RWPE2 (cell line): ENCODE measurements around the gene FNDC10.

Experiments
- ATAC-seq: fragments of 200-7000 bp; cut with Tn5 transposase; 3 replicates; pipeline ENCODE4 v1.9.1; 2021; ENCODE audit warnings: low read depth
- DNase-seq: peaks from one replicate; pipeline ENCODE4 v3.0.0-alpha.2; 2020; ENCODE audit warnings: low spot score
- H3K27ac ChIP-seq: fragments of 450-650 bp; 2 replicates; pipeline ENCODE4 v1.5.1; 2017; ENCODE audit warnings: mild to moderate bottlenecking; ENCODE audit not compliant: poor library complexity, severe bottlenecking
- H3K27me3 ChIP-seq: fragments of 250-450 bp; sonication (Bioruptor Pico); 2 replicates; pipeline ENCODE4 v1.5.1; 2021; ENCODE audit warnings: mild to moderate bottlenecking, moderate library complexity; ENCODE audit not compliant: insufficient read depth, poor library complexity, severe bottlenecking
- H3K36me3 ChIP-seq: fragments of 250-450 bp; sonication (Bioruptor Pico); 2 replicates; pipeline ENCODE4 v1.5.1; 2020; ENCODE audit warnings: low read depth, mild to moderate bottlenecking, moderate library complexity
- H3K4me1 ChIP-seq: fragments of 250-450 bp; sonication (Bioruptor Pico); 2 replicates; pipeline ENCODE4 v1.5.1; 2021; ENCODE audit warnings: mild to moderate bottlenecking, moderate library complexity; ENCODE audit not compliant: insufficient read depth, poor library complexity, severe bottlenecking
- H3K4me3 ChIP-seq: fragments of 250-450 bp; sonication (Bioruptor Pico); 2 replicates; pipeline ENCODE4 v1.5.1; 2021; ENCODE audit warnings: mild to moderate bottlenecking, moderate library complexity; ENCODE audit not compliant: severe bottlenecking
- H3K9me3 ChIP-seq: fragments of 250-450 bp; sonication (Bioruptor Pico); 2 replicates; pipeline ENCODE4 v1.5.1; 2021; ENCODE audit warnings: mild to moderate bottlenecking, moderate library complexity; ENCODE audit not compliant: severe bottlenecking
- TF ChIP-seq, protein P1 (sequence below): fragments of 450-650 bp; IDR thresholded peaks from one replicate; pipeline ENCODE4 v1.5.1; 2017; ENCODE audit warnings: mild to moderate bottlenecking, moderate library complexity; ENCODE audit not compliant: poor library complexity, severe bottlenecking

FNDC10 gene

DNA sequence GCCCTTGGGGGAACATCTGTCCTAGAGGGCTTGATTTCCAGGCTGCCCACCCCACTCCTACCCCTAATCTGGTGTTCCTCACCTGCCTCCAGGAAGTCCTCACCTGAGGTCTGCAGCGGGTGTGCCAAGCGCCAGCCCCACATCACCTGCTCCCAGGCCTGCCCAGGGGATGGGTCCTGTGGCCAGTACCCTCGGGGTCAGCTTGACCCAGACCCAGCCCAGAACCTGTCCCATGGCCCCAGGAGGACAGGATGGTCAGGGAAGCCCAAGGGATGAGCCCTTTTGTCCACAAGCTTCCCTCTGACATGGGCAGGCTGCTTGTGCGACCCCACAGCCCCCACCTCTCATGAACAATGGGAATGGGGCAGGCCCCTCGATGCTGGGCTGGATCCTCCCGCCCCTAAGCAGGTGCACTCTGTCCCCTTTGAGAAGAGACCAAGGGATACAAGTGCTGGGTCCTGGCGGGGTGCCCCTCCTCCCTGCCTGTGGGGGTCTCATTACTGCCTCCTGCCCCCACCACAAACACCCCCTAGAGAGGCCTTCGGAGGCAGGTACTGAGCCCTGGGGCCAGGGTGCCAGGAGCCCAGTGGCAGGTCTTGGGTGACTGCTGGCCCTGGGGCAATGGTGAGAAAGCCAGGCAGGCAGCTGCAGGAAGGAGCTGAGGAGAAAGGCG lies 18.6 kb upstream of the FNDC10 start:
- no peak for DNase-seq
- Histone ChIP-seq H3K9me3 (no peaks in the 10 kb centered on the region), H3K27ac (no peak overlapping the region), H3K4me1 (no peaks in the 10 kb centered on the region), H3K36me3 (no peaks in the 10 kb centered on the region), H3K27me3 (no peaks in the 10 kb centered on the region), H3K4me3 (no peak overlapping the region)
- ATAC-seq: no peak
- TF ChIP-seq, protein P1, sequence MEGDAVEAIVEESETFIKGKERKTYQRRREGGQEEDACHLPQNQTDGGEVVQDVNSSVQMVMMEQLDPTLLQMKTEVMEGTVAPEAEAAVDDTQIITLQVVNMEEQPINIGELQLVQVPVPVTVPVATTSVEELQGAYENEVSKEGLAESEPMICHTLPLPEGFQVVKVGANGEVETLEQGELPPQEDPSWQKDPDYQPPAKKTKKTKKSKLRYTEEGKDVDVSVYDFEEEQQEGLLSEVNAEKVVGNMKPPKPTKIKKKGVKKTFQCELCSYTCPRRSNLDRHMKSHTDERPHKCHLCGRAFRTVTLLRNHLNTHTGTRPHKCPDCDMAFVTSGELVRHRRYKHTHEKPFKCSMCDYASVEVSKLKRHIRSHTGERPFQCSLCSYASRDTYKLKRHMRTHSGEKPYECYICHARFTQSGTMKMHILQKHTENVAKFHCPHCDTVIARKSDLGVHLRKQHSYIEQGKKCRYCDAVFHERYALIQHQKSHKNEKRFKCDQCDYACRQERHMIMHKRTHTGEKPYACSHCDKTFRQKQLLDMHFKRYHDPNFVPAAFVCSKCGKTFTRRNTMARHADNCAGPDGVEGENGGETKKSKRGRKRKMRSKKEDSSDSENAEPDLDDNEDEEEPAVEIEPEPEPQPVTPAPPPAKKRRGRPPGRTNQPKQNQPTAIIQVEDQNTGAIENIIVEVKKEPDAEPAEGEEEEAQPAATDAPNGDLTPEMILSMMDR: no peak

DNA sequence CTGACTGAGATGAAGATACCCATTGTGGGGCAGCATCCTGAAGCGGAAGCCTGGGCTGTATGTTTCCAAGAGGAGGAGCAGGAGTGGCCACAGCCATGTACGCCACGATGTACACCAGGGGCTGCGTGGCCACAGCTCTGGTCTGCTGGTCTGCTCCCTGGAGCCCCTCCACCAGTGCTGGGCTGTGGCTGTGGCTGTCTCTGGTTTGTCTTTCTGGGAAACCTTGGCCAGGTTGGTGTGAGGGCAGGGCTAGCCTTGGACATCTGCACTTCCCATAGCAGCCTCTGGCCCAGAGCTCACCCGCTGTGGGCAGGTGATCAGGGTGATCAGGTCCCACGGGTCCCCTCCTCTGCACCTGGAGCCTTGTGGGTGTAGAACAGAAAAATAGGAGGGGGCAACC lies 18.0 kb upstream of the FNDC10 start:
- no peak overlapping the region for H3K27ac ChIP-seq
- ATAC-seq (no peak), DNase-seq (no peak)
- H3K9me3 ChIP-seq: no peaks in the 10 kb centered on the region
- H3K4me3 ChIP-seq: no peak overlapping the region
- TF ChIP-seq, protein P1: no peak
- H3K4me1 ChIP-seq: no peaks in the 10 kb centered on the region
- no peaks in the 10 kb centered on the region for H3K27me3 ChIP-seq
- H3K36me3 ChIP-seq: no peaks in the 10 kb centered on the region

DNA sequence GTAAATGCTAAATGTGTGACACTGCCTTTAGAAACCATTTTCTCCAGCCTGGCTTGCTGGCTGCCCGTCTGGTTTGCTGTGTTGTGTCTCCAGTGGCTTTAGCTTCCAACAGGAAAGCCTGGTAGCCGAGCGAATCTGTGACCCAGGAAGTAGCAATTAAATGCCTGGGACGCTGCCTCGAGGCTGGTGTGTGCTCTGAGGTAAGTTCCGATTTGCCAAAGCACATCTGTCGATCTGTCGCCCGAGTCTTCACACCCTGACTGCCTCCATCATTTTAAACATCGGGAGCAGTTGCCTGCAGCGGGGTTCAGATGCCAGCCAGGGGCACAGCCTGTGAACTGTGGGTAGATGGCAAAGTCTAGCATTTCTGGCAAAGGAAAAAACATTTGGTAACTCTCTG lies 17.6 kb upstream of the FNDC10 start:
- no peaks in the 10 kb centered on the region for H3K36me3 ChIP-seq
- no peak overlapping the region for H3K27ac ChIP-seq
- no peaks in the 10 kb centered on the region for H3K9me3 ChIP-seq
- DNase-seq (no peak), ATAC-seq (no peak)
- H3K27me3 ChIP-seq: no peaks in the 10 kb centered on the region
- TF ChIP-seq, protein P1: no peak
- no peak overlapping the region for H3K4me3 ChIP-seq
- no peaks in the 10 kb centered on the region for H3K4me1 ChIP-seq

DNA sequence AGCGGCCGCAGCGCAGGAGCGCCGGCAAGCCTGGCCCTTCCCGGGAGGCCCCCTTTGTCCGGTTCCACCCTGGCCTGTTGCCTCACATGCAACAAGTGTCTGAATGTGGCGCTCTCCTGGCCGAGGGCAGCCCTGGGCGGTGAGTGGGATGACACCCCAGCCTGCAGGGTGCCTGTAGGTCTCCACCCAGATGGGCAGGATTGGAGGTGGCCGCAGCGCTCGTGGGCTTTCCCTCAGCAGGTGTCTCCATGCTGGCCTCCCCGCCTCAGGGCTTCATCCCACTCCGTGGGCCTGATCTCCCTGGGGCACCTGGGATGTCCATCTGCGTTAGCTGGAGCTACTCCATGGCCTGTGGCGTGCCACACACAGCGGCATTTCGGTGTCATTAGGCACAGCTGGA lies 16.9 kb upstream of the FNDC10 start:
- Histone ChIP-seq H3K4me3 (peak overlapping the region; percentile 83), H3K36me3 (no peaks in the 10 kb centered on the region), H3K9me3 (no peaks in the 10 kb centered on the region), H3K27ac (no peak overlapping the region), H3K27me3 (no peaks in the 10 kb centered on the region), H3K4me1 (no peaks in the 10 kb centered on the region)
- TF ChIP-seq, protein P1: no peak
- peak; percentile 62 for DNase-seq
- no peak for ATAC-seq

DNA sequence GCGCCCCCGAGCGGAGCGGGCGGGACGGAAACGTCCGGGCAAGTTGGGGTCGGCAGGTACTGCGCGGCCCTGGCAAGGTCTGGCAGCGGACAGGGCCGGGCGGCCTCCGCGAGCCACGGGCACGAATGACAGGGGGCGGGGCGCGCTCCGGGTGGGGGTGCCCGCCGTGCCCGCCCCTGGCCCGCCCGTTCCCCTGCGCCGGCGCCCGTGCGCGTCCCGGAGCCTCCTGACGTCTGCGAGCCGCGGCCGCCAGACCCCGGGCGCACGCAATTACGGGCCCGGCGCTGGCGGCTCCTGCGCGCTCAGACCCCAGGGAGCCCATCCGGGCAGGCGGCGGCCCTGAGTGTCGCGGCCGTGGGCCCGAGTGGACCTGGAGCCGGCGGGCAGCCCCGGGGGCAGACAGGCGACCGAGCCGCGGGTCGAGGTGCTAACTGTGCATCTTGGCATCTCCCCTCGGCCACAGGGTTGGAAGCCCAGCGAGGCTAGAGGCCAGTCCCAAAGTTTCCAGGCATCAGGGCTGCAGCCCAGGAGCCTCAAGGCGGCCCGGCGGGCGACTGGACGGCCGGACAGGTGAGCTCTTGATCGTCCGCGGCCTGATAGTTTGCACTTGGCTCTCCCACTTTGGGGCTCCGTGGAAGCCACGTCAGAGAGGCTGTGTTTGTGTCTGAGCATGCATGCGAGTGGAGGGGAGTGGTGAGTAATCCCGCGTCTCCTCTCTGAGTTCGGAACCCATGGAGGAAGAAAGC lies 16.3 kb upstream of the FNDC10 start:
- TF ChIP-seq, protein P1: no peak
- no peaks in the 10 kb centered on the region for H3K4me1 ChIP-seq
- peak overlapping the region; percentile 83 for H3K4me3 ChIP-seq
- no peaks in the 10 kb centered on the region for H3K36me3 ChIP-seq
- DNase-seq (peak; percentile 65), ATAC-seq (peak; percentile 18)
- H3K9me3 ChIP-seq: no peaks in the 10 kb centered on the region
- no peaks in the 10 kb centered on the region for H3K27me3 ChIP-seq
- peak overlapping the region; percentile 83 for H3K27ac ChIP-seq
